ENCODE measurements around the gene ZNF10. TPM values are rescaled to one million over a fixed set of nuclear protein-coding genes. Genes with fewer than 3 reads are reported as not detected.

The ZNF10 gene
- total and polyA plus RNA-seq, 12 donors, result 3.5 to 25.2 (median 10.8) TPM

GRCh38 chr12:133105620-133106019 lies 24.8 kb upstream of the ZNF10 start:
- 95 to 100% (median 98%) methylated on average over 3 of the region's 3 CpGs for WGBS, 4 donors

DNA sequence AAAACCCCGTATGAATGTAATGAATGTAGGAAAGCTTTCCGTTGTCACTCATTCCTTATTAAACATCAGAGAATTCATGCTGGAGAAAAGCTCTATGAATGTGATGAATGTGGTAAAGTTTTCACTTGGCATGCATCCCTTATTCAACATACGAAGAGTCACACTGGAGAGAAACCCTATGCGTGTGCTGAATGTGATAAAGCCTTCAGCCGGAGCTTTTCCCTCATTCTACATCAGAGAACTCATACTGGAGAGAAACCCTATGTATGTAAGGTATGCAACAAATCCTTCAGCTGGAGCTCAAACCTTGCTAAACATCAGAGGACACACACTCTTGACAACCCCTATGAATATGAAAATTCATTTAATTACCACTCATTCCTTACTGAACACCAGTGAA lies 24.2 kb upstream of the ZNF10 start:
- intact Hi-C loops (cut with DNase I), result loop anchor here in 1 of 2 donors (5.0 kb wide), 1 partner anchor 179 kb away; no protein-coding TSS in a partner anchor
- Histone ChIP-seq H3K4me3 (peak overlapping the region in 1 of 4 donors; percentile 16), H3K27me3 (no peaks in the 10 kb centered on the region), H3K9me3 (replicated peaks in 1 of 3) (peaks cover 30 to 98% (median 51%) of the 10 kb centered on the region in 3 donors), H3K4me1 (replicated peaks in 1 of 2) (no peaks in the 10 kb centered on the region), H3K36me3 (replicated peaks in 1 of 2) (peaks cover 0 to 8% of the 10 kb centered on the region in 2 donors), H3K27ac (no peak overlapping the region)
- TF ChIP-seq CTCF (IDR thresholded peaks at IDR 0.05), result no peak
- TF ChIP-seq POLR2A (IDR thresholded peaks at IDR 0.05), result no peak
- 97 to 100% (median 98%) methylated on average over 5 of the region's 5 CpGs for WGBS, 4 donors
- no peak for DNase-seq

More at GRCh38 chr12:133105620-133106019, 24.8 kb upstream of the ZNF10 start:
- no peaks in the 10 kb centered on the region for H3K4me1 ChIP-seq (replicated peaks in 1 of 2)
- intact Hi-C loops (cut with DNase I), result loop anchor here in 1 of 2 donors (5.0 kb wide), 1 partner anchor 178 kb away; no protein-coding TSS in a partner anchor
- peaks cover 30 to 98% (median 51%) of the 10 kb centered on the region in 3 donors for H3K9me3 ChIP-seq (replicated peaks in 1 of 3)
- H3K36me3 ChIP-seq (replicated peaks in 1 of 2), result peaks cover 0 to 13% of the 10 kb centered on the region in 2 donors
- H3K27me3 ChIP-seq, result no peaks in the 10 kb centered on the region
- TF ChIP-seq POLR2A (IDR thresholded peaks at IDR 0.05) (no peak), CTCF (IDR thresholded peaks at IDR 0.05) (no peak)
- DNase-seq, result no peak
- H3K27ac ChIP-seq, result no peak overlapping the region
- peak overlapping the region in 1 of 4 donors; percentile 16 for H3K4me3 ChIP-seq

- WGBS, 4 donors, result 91 to 100% (median 94%) methylated on average over 1 of the region's 1 CpG
- H3K4me1 ChIP-seq (replicated peaks in 1 of 2), result no peaks in the 10 kb centered on the region
- H3K27ac ChIP-seq, result no peak overlapping the region
- peaks cover 29 to 98% (median 54%) of the 10 kb centered on the region in 3 donors for H3K9me3 ChIP-seq (replicated peaks in 1 of 3)
- intact Hi-C loops (cut with DNase I), result loop anchor here in 1 of 2 donors (5.0 kb wide), 1 partner anchor 180 kb away; no protein-coding TSS in a partner anchor
- TF ChIP-seq CTCF (IDR thresholded peaks at IDR 0.05) (no peak), POLR2A (IDR thresholded peaks at IDR 0.05) (no peak)
- no peaks in the 10 kb centered on the region for H3K27me3 ChIP-seq
- no peak for DNase-seq
- peak overlapping the region in 1 of 4 donors; percentile 16 for H3K4me3 ChIP-seq
- peaks cover 0 to 8% of the 10 kb centered on the region in 2 donors for H3K36me3 ChIP-seq (replicated peaks in 1 of 2)
Measured at GRCh38 chr12:133107121-133107520, 23.3 kb upstream of the ZNF10 start.

GRCh38 chr12:133108150-133108549 lies 22.3 kb upstream of the ZNF10 start:
- Histone ChIP-seq H3K27ac (no peak overlapping the region), H3K4me3 (no peak overlapping the region), H3K27me3 (no peaks in the 10 kb centered on the region), H3K4me1 (replicated peaks in 1 of 2) (no peaks in the 10 kb centered on the region), H3K9me3 (replicated peaks in 1 of 3) (peaks cover 27 to 96% (median 48%) of the 10 kb centered on the region in 3 donors), H3K36me3 (replicated peaks in 1 of 2) (peaks cover 0 to 8% of the 10 kb centered on the region in 2 donors)
- no peak for DNase-seq
- no peak for TF ChIP-seq POLR2A (IDR thresholded peaks at IDR 0.05)
- TF ChIP-seq CTCF (IDR thresholded peaks at IDR 0.05), result no peak
- WGBS, 4 donors, result 96 to 99% (median 98%) methylated on average over 2 of the region's 2 CpGs
- intact Hi-C loops (cut with DNase I), result loop anchor here in 1 of 2 donors (5.0 kb wide), 1 partner anchor 181 kb away; no protein-coding TSS in a partner anchor
